ENCODE data around the gene GIT2.
"Not testable (repeated sequence)": the region's sequence is repeated elsewhere in the genome, so short reads cannot be mapped to it uniquely, and the experiment has no call there.

Gene GIT2

GRCh38 chr12:109998904-109999648 lies 2.9 kb upstream of the GIT2 start, which contains the start of gene ANKRD13A:
Gene ANKRD13A, plus strand, starts transcription at chr12:109999430. Its CDS starts 259 bp downstream, at chr12:109999689.
- in situ Hi-C loops (cut with MboI; ENCODE audit: low sequenced_read_pairs): no loop called here
- H3K36me3 ChIP-seq (replicated peaks): peaks cover 9% of the 10 kb centered on the region
- H3K27me3 ChIP-seq (ENCODE audit: low read depth): no peaks in the 10 kb centered on the region

GRCh38 chr12:109998241-109998903 lies 2.2 kb upstream of the GIT2 start:
- peak overlapping the region; percentile 63 for H3K4me3 ChIP-seq
- DNase-seq (ENCODE audit: low spot score in 2 of 2): no peak
- no peaks in the 10 kb centered on the region for H3K9me3 ChIP-seq
- peaks cover 8% of the 10 kb centered on the region for H3K36me3 ChIP-seq (replicated peaks)
- in situ Hi-C loops (cut with MboI; ENCODE audit: low sequenced_read_pairs): no loop called here
- peaks cover 27% of the 10 kb centered on the region for H3K4me1 ChIP-seq
- H3K27me3 ChIP-seq (ENCODE audit: low read depth): no peaks in the 10 kb centered on the region

More at GRCh38 chr12:109998904-109999648, 2.9 kb upstream of the GIT2 start, which contains the start of gene ANKRD13A:
- Histone ChIP-seq H3K4me3 (peak within 1 kb of the TSS; percentile 63), H3K4me1 (peaks cover 26% of the 10 kb centered on the region), H3K9me3 (no peaks in the 10 kb centered on the region)
- peak; percentile 84 to 92 for DNase-seq (ENCODE audit: low spot score in 2 of 2)

DNA sequence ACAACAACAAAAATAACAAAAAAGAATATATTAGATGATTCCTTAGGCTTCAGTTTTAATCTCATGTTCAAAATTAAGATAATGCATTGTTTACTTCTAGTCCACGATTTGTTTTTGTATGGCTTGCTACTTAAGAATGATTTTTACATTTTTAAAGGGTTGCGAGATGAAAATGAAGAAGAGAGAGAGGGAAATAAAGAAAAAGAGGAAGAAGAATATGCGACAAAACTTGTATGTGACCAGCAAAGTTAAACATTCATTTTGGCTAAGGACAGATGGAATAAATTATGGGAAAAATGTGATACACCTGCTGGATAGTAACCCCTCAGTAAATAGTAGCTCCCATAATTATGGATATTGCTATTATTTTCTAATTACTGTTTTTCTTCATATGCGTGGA lies 1.2 kb upstream of the GIT2 start:
- no peaks in the 10 kb centered on the region for H3K9me3 ChIP-seq
- H3K4me1 ChIP-seq: peaks cover 27% of the 10 kb centered on the region
- no peak overlapping the region for H3K4me3 ChIP-seq
- no peak for DNase-seq (ENCODE audit: low spot score in 2 of 2)
- in situ Hi-C loops (cut with MboI; ENCODE audit: low sequenced_read_pairs): no loop called here
- H3K27me3 ChIP-seq (ENCODE audit: low read depth): no peaks in the 10 kb centered on the region
- H3K36me3 ChIP-seq (replicated peaks): no peaks in the 10 kb centered on the region; the same call in 1 of the 2 replicates

- in situ Hi-C loops (cut with MboI; ENCODE audit: low sequenced_read_pairs): no loop called here
- Histone ChIP-seq H3K9me3 (no peaks in the 10 kb centered on the region), H3K36me3 (replicated peaks) (no peaks in the 10 kb centered on the region; the same call in 1 of the 2 replicates), H3K4me3 (peak overlapping the region; percentile 93), H3K27me3 (ENCODE audit: low read depth) (no peaks in the 10 kb centered on the region), H3K4me1 (peaks cover 27% of the 10 kb centered on the region)
- no peak for DNase-seq (ENCODE audit: low spot score in 2 of 2)
Measured at GRCh38 chr12:109996483-109996853, 300 bp upstream of the GIT2 start.

DNA sequence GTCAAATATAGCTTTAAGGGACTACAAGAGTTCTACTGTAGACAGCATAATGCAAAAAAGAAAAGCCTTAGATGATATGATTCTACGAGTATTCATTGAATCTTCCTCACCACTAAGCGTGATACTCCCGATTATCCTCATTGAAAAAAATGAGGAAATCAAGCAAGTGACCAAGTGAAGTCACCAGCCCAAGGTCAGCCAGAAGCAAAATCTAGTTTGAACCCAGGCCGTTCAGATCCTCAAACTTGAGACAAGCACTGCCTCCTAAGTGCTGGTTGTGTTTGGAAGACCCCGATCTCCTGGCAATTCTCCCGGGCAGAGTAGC lies 845 bp downstream of the GIT2 start:
- Histone ChIP-seq H3K4me3 (peak overlapping the region; percentile 93), H3K36me3 (replicated peaks) (peaks cover 5% of the 10 kb centered on the region), H3K9me3 (no peaks in the 10 kb centered on the region), H3K4me1 (peaks cover 27% of the 10 kb centered on the region), H3K27me3 (ENCODE audit: low read depth) (no peaks in the 10 kb centered on the region)
- DNase-seq (ENCODE audit: low spot score in 2 of 2): no peak
- in situ Hi-C loops (cut with MboI; ENCODE audit: low sequenced_read_pairs): no loop called here

GRCh38 chr12:109994401-109995175 lies 1.6 kb downstream of the GIT2 start:
- no peak for DNase-seq (ENCODE audit: low spot score in 2 of 2)
- H3K4me3 ChIP-seq: peak overlapping the region; percentile 93
- peaks cover 5% of the 10 kb centered on the region for H3K36me3 ChIP-seq (replicated peaks)
- H3K9me3 ChIP-seq: no peaks in the 10 kb centered on the region
- no peaks in the 10 kb centered on the region for H3K27me3 ChIP-seq (ENCODE audit: low read depth)
- in situ Hi-C loops (cut with MboI; ENCODE audit: low sequenced_read_pairs): no loop called here
- H3K4me1 ChIP-seq: peaks cover 32% of the 10 kb centered on the region

GRCh38 chr12:109993091-109993490 lies 3.1 kb downstream of the GIT2 start:
- Histone ChIP-seq H3K36me3 (replicated peaks) (peaks cover 8% of the 10 kb centered on the region), H3K4me1 (peaks cover 33% of the 10 kb centered on the region), H3K4me3 (no peak overlapping the region), H3K9me3 (no peaks in the 10 kb centered on the region), H3K27me3 (ENCODE audit: low read depth) (no peaks in the 10 kb centered on the region)
- no peak for DNase-seq (ENCODE audit: low spot score in 2 of 2)
- in situ Hi-C loops (cut with MboI; ENCODE audit: low sequenced_read_pairs): no loop called here

DNA sequence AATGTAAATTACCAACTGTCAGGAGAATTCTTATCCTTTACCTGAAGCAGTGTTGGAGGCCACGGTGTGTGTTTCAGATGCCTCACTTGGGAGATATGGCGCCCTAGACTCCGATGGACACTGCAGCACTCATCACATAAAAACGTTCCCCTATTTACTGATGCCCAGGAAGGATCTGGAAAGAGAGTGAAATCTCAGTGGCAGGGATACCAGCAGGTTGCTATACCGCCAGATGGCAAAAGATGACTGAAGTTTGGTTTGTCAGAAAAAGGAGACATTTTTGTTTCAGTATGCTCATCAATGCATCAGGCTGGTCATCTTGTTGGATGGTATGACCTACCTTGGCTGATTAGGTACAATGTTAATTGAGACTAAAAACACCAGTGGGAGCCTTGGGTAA lies 4.6 kb downstream of the GIT2 start:
- DNase-seq (ENCODE audit: low spot score in 2 of 2): no peak
- Histone ChIP-seq H3K4me3 (no peak overlapping the region), H3K4me1 (peaks cover 30% of the 10 kb centered on the region), H3K36me3 (replicated peaks) (peaks cover 19% of the 10 kb centered on the region), H3K9me3 (no peaks in the 10 kb centered on the region), H3K27me3 (ENCODE audit: low read depth) (no peaks in the 10 kb centered on the region)
- in situ Hi-C loops (cut with MboI; ENCODE audit: low sequenced_read_pairs): no loop called here

- no peaks in the 10 kb centered on the region for H3K27me3 ChIP-seq (ENCODE audit: low read depth)
- H3K36me3 ChIP-seq (replicated peaks): peaks cover 24% of the 10 kb centered on the region
- no peaks in the 10 kb centered on the region for H3K9me3 ChIP-seq
- no peak overlapping the region for H3K4me3 ChIP-seq
- peaks cover 18% of the 10 kb centered on the region for H3K4me1 ChIP-seq
- DNase-seq (ENCODE audit: low spot score in 2 of 2): peak; percentile 31 to 40
- in situ Hi-C loops (cut with MboI; ENCODE audit: low sequenced_read_pairs): no loop called here
Measured at GRCh38 chr12:109989380-109989779, 6.8 kb downstream of the GIT2 start.

DNA sequence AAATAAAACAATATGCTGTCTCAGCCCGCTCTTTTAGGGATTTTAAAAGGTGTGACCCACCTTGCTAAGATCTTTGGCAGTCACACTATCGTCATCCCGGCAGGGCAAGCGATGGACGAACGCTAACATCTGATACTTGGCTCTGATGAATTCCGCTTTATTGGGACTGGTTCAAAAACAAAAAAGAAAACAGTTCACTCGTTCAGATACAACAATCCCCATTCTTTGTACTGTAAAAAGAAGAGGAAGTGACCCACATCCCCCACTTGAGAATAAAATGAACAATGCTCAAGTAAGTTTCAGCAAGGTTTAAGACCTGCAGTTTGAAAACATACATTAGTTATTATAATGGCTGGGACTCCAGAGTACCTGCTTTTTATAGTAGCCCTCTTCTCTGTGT lies 7.3 kb downstream of the GIT2 start:
- peaks cover 24% of the 10 kb centered on the region for H3K36me3 ChIP-seq (replicated peaks)
- in situ Hi-C loops (cut with MboI; ENCODE audit: low sequenced_read_pairs): no loop called here
- H3K4me1 ChIP-seq: peaks cover 15% of the 10 kb centered on the region
- H3K27me3 ChIP-seq (ENCODE audit: low read depth): no peaks in the 10 kb centered on the region
- no peak overlapping the region for H3K4me3 ChIP-seq
- no peaks in the 10 kb centered on the region for H3K9me3 ChIP-seq
- DNase-seq (ENCODE audit: low spot score in 2 of 2): no peak

GRCh38 chr12:109988274-109988673 lies 7.9 kb downstream of the GIT2 start:
- peaks cover 31% of the 10 kb centered on the region for H3K36me3 ChIP-seq (replicated peaks)
- H3K27me3 ChIP-seq (ENCODE audit: low read depth): no peaks in the 10 kb centered on the region
- in situ Hi-C loops (cut with MboI; ENCODE audit: low sequenced_read_pairs): no loop called here

DNA sequence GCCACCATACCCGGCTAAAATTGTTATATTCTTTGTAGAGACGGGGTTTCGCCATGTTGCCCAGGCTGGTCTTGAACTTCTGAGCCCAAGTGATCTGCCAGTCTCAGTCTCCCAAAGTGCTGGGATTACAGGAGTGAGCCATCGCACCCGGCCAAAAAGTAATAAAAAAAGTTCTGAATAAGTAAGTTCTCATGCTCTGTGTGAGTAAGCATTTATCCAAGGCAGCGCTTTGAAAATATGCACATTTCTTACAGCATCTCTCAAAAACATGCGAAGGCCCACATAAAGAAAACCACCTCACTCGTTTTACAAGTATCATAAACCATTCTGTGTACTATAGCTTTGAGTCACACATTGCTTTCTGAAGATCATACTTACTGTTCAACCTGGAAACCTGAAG lies 8.6 kb downstream of the GIT2 start:
- Histone ChIP-seq H3K27me3 (ENCODE audit: low read depth) (no peaks in the 10 kb centered on the region), H3K36me3 (replicated peaks) (peaks cover 34% of the 10 kb centered on the region), H3K9me3 (no peaks in the 10 kb centered on the region), H3K4me1 (peaks cover 15% of the 10 kb centered on the region), H3K4me3 (no peak overlapping the region)
- no peak for DNase-seq (ENCODE audit: low spot score in 2 of 2)
- in situ Hi-C loops (cut with MboI; ENCODE audit: low sequenced_read_pairs): no loop called here

More at GRCh38 chr12:109988274-109988673, 7.9 kb downstream of the GIT2 start:
- peaks cover 15% of the 10 kb centered on the region for H3K4me1 ChIP-seq
- H3K9me3 ChIP-seq: no peaks in the 10 kb centered on the region
- DNase-seq (ENCODE audit: low spot score in 2 of 2): no peak
- no peak overlapping the region for H3K4me3 ChIP-seq

DNA sequence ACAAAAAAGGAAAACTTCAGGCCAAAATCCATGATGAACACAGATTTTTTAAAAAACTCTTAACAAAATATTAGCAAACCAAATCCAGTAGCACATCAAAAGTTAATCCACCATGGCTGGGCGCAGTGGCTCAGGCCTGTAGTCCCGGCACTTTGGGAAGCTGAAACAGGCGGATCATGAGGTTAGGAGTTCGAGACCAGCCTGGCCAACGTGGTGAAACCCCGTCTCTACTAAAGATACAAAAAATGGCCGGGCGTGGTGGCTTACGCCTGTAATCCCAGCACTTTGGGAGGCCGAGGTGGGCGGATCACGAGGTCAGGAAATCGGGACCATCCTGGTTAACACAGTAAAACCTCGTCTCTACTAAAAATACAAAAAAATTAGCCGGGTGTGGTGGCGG lies 9.9 kb downstream of the GIT2 start:
- DNase-seq (ENCODE audit: low spot score in 2 of 2); in situ Hi-C loops (cut with MboI; ENCODE audit: low sequenced_read_pairs); H3K4me3 ChIP-seq; H3K9me3 ChIP-seq; H3K27me3 ChIP-seq (ENCODE audit: low read depth): not testable (repeated sequence)
- Histone ChIP-seq H3K4me1 (peaks cover 15% of the 10 kb centered on the region), H3K36me3 (replicated peaks) (peaks cover 43% of the 10 kb centered on the region)

All from HAP-1 (cell line).